Measurements from ENCODE around the gene RUNX2. TPM values are rescaled to one million over a fixed set of nuclear protein-coding genes. Genes with fewer than 3 reads are reported as not detected.
A peak's percentile ranks its signal among the peaks of the same experiment; 100 is the strongest.

Gene RUNX2
- total and polyA plus RNA-seq, 10 of the 15 experiments (the other 5 are each of a cell fraction or from before 2014, with no cell fraction given): 0.01 to 0.77 (median 0.15) TPM; not detected in 3

- peak; percentile 25 to 40; a peak in 1 of 4 replicates for TF ChIP-seq EP300 (IDR thresholded peaks at IDR 0.05; ENCODE audit: borderline replicate concordance in 1 of 2, control insufficient read depth in 1 of 2, low read depth in 2 of 2, low read length in 2 of 2)
- peak; percentile 36 for TF ChIP-seq GABPA (IDR thresholded peaks at IDR 0.05; ENCODE audit: low read depth)
- TF ChIP-seq YY1 (IDR thresholded peaks at IDR 0.05; ENCODE audit: low read depth, low read length): no peak
- peak; percentile 77; the same call in 1 of the 2 replicates for TF ChIP-seq CBFB (IDR thresholded peaks at IDR 0.05; ENCODE audit: low read depth)
- no peak for TF ChIP-seq TAF1 (IDR thresholded peaks at IDR 0.05; ENCODE audit: borderline replicate concordance, low read depth, low read length)
- TF ChIP-seq IRF4 (IDR thresholded peaks at IDR 0.05; ENCODE audit: low read depth, low read length): no peak
- TF ChIP-seq CEBPB (IDR thresholded peaks at IDR 0.05; ENCODE audit: borderline replicate concordance in 1 of 2, low read depth in 2 of 2, low read length in 2 of 2): no peak
- 0 out of 2 replicates have a peak, but pooled peaks have one; percentile 22 for TF ChIP-seq TCF12 (IDR thresholded peaks at IDR 0.05; ENCODE audit: low read depth, low read length)
- peak; percentile 64 for TF ChIP-seq ATF2 (IDR thresholded peaks at IDR 0.05; ENCODE audit: low read length)
Observed at GRCh38 chr6:45677381-45678284, 349.5 kb downstream of the RUNX2 start (continued).

- H3K4me1 ChIP-seq (ENCODE audit: control insufficient read depth, insufficient read depth, low read length): peaks cover 19% of the 10 kb centered on the region
- ATAC-seq (no peak), FAIRE-seq (no peak), DNase-seq (ENCODE audit: low read depth, low spot score) (no peak)
- RAD21 ChIA-PET (ENCODE audit: unreplicated experiment): interaction anchor here (1.1 kb wide), 1 partner anchor 36 kb away, joined by 4 read pairs; no protein-coding TSS in a partner anchor
- no peaks in the 10 kb centered on the region; a peak in 2 of 4 replicates for H3K27me3 ChIP-seq (replicated peaks in 1 of 2; ENCODE audit: control insufficient read depth in 2 of 2, insufficient read depth in 2 of 2, low read length in 1 of 2)
- intact Hi-C loops (cut with micrococcal nuclease; ENCODE audit: unreplicated experiment) (no loop called here), in situ Hi-C loops (cut with MboI) (no loop called here)
- POLR2A ChIA-PET: interaction anchor here (0.6 kb wide), 1 partner anchor 10 kb away, joined by 3 read pairs; no protein-coding TSS in a partner anchor
- H3K9me3 ChIP-seq (replicated peaks; ENCODE audit: control insufficient read depth, insufficient read depth, low read length): peaks cover 8% of the 10 kb centered on the region
- 45% methylated on average over 5 of the region's 5 CpGs for WGBS (ENCODE audit: insufficient coverage, insufficient replicate concordance, low lambda C conversion rate, missing lambda C conversion rate)
- CTCF ChIA-PET: interaction anchor here (1.0 to 1.7 kb wide), 4 partner anchors 16 to 36 kb away, joined by 3 to 4 read pairs (median 4); no protein-coding TSS in a partner anchor
- no peak overlapping the region for H3K4me3 ChIP-seq
- no peak overlapping the region for H3K9ac ChIP-seq (ENCODE audit: control insufficient read depth, insufficient read depth, low read length)
- no TSS peak for BruUV-seq (replicated peaks)
- H3K4me2 ChIP-seq (ENCODE audit: control insufficient read depth, insufficient read depth): no peak overlapping the region; the same call in 1 of the 2 replicates
- H3K36me3 ChIP-seq (ENCODE audit: control insufficient read depth in 2 of 2, insufficient read depth in 2 of 2, low read length in 1 of 2): no peaks in the 10 kb centered on the region
- no peaks in the 10 kb centered on the region; the same call in 1 of the 2 replicates for H4K20me1 ChIP-seq (ENCODE audit: control insufficient read depth, insufficient read depth)
- H2AFZ ChIP-seq (ENCODE audit: control insufficient read depth, low read depth, low read length): no peak overlapping the region
- no peaks in the 10 kb centered on the region for H3K79me2 ChIP-seq (ENCODE audit: control insufficient read depth, insufficient read depth, low read length)
- H3K27ac ChIP-seq (ENCODE audit: control insufficient read depth, insufficient read depth): no peak overlapping the region
- SMC1A ChIA-PET (ENCODE audit: uncharacterized antibody, unreplicated experiment): interaction anchor here (0.7 to 2.9 kb wide), 6 partner anchors 25 to 236 kb away, joined by 3 to 11 read pairs (median 4); no protein-coding TSS in a partner anchor
- no peak for TF ChIP-seq SMARCA5 (IDR thresholded peaks at IDR 0.05)
- no peak for TF ChIP-seq RB1 (IDR thresholded peaks at IDR 0.05; ENCODE audit: borderline replicate concordance)
- no peak for TF ChIP-seq SMAD1 (IDR thresholded peaks at IDR 0.05; ENCODE audit: low read depth, partially characterized antibody)
- no peak for TF ChIP-seq RUNX3 (IDR thresholded peaks at IDR 0.05; ENCODE audit: low read length)
- no peak for TF ChIP-seq PAX8 (IDR thresholded peaks at IDR 0.05)
- TF ChIP-seq NFYA (IDR thresholded peaks at IDR 0.05; ENCODE audit: borderline replicate concordance, low read depth, low read length): no peak
- no peak for TF ChIP-seq NR2C2 (IDR thresholded peaks at IDR 0.05; ENCODE audit: borderline replicate concordance, control insufficient read depth, insufficient read length, low read depth)
- no peak for TF ChIP-seq CEBPZ (IDR thresholded peaks at IDR 0.05; ENCODE audit: low read depth, low read length)
- TF ChIP-seq RAD51 (IDR thresholded peaks at IDR 0.05): no peak
- no peak for TF ChIP-seq CBFB (IDR thresholded peaks at IDR 0.05; ENCODE audit: low read depth)
Observed at GRCh38 chr6:45678285-45678607, 350.1 kb downstream of the RUNX2 start.
